Spleen (tissue), 11 donors: ENCODE results near the gene IFT80. TPM values are rescaled to one million over a fixed set of nuclear protein-coding genes. Genes with fewer than 3 reads are reported as not detected.

Experiments used
- DNase-seq: peaks from one replicate; pipeline ENCODE4 v3.0.0-alpha.2; 2020
- H3K27ac ChIP-seq, 8 donors: fragments of 200-600 bp; sonication (generic) in 7 of 8; 1 replicate in 4 of 8; 2 replicates in 4 of 8; pipeline versions ENCODE4 v1.5.0 to v1.8.0; 2016 to 2021; ENCODE audit warnings: inconsistent platforms in 4 of 8, mild to moderate bottlenecking in 4 of 8, moderate library complexity in 1 of 8
- H3K27me3 ChIP-seq, 7 donors: fragments of 200-600 bp; sonication (generic) in 6 of 7; replicated peaks in 1 of 7; 1 replicate in 4 of 7; 2 replicates in 3 of 7; pipeline versions ENCODE4 v1.5.0 to v1.8.0; 2016 to 2021; ENCODE audit warnings: inconsistent platforms in 3 of 7, mild to moderate bottlenecking in 1 of 7
- H3K36me3 ChIP-seq, 6 donors: fragments of 200-600 bp; sonication (generic) in 5 of 6; 1 replicate in 4 of 6; 2 replicates in 2 of 6; pipeline versions ENCODE4 v1.5.0 to v1.8.0; 2016 to 2021; ENCODE audit warnings: inconsistent platforms in 2 of 6
- H3K4me1 ChIP-seq, 6 donors: fragments of 200-600 bp; sonication (generic) in 5 of 6; 1 replicate in 3 of 6; 2 replicates in 3 of 6; pipeline versions ENCODE4 v1.5.0 to v1.8.0; 2016 to 2021; ENCODE audit warnings: inconsistent platforms in 3 of 6
- H3K4me3 ChIP-seq, 8 donors: fragments of 200-600 bp; sonication (generic) in 7 of 8; 1 replicate in 4 of 8; 2 replicates in 4 of 8; pipeline versions ENCODE4 v1.5.0 to v1.8.0; 2016 to 2021; ENCODE audit warnings: inconsistent platforms in 4 of 8, mild to moderate bottlenecking in 4 of 8, moderate library complexity in 2 of 8
- H3K9me3 ChIP-seq, 8 donors: fragments of 200-600 bp; sonication (generic) in 7 of 8; 1 replicate in 4 of 8; 2 replicates in 4 of 8; pipeline versions ENCODE4 v1.5.0 to v1.8.0; 2016 to 2021; ENCODE audit warnings: inconsistent platforms in 4 of 8
- CTCF ChIP-seq, 11 experiments: fragments of 200-600 bp in 7 of 11; fragments of 450-650 bp in 4 of 11; sonication (generic) in 4 of 11; IDR thresholded peaks in 8 of 11; conservative IDR thresholded peaks in 3 of 11; 1 replicate in 7 of 11; 2 replicates in 4 of 11; pipeline versions ENCODE4 v1.4.0 to v1.8.0; 2016 to 2021; ENCODE audit warnings: antibody characterized with exemption in 11 of 11, inconsistent platforms in 4 of 11, mild to moderate bottlenecking in 1 of 11
- POLR2A ChIP-seq, 3 donors: fragments of 450-650 bp; IDR thresholded peaks; one replicate each; pipeline ENCODE4 v1.5.1; 2017; ENCODE audit warnings: antibody characterized with exemption in 3 of 3, mild to moderate bottlenecking in 1 of 3
- POLR2AphosphoS5 ChIP-seq, 3 donors: sonication (generic); formaldehyde crosslinking; IDR thresholded peaks; one replicate each; pipeline ENCODE4 v1.5.1; 2017; ENCODE audit warnings: antibody characterized with exemption in 3 of 3
- WGBS, 5 donors: extraction: QIAGEN DNeasy Blood & Tissue Kit in 3 of 5; methylation state at CpG; one replicate each; pipeline versions ENCODE4 v1.1.5 to v1.1.7; 2013 to 2018; 5-methylcytosine and 5-hydroxymethylcytosine counted together
- intact Hi-C: fragments of 100-400 bp; cut with DNase I; formaldehyde crosslinking; loops from one replicate; pipeline ENCODE4 v1.15.0; 2023; ENCODE audit warnings: low total_unique reads
- polyA plus RNA-seq, 3 donors: library from polyadenylated mRNA; stranded (reverse); fragments of 200-250 nt; gene quantifications; one replicate each; pipeline ENCODE4 v1.2.1, GENCODE V29; 2013
- total RNA-seq, 7 donors: library from RNA; depleted of rRNA in 3 of 7; stranded (reverse); fragments of >200 nt in 3 of 7; fragmentation: NEBNext Ultra II Directional in 4 of 7; extraction: Animal tissue kit (Norgen Biotek cat#: 25700) in 4 of 7; gene quantifications; one replicate each; pipeline versions ENCODE4 v1.1.0 to v1.2.1, GENCODE V29; 2016 to 2021
- donor health status: healthy with polysubstance abuse.
- donor health status: DM: no; HTN: no; CAD: no; lungs with moderate emphysema.
- donor health status: DM: no; HTN: no; CAD: no.
- donor health status: Bipolar disorder and iron deficiency.
- donor health status: healthy.
- donor health status: DM: no; HTN: no; CAD: no.
- donor health status: DM: yes; HTN: yes; CAD: no.

IFT80 gene
- total and polyA plus RNA-seq, 10 donors = 15.3 to 44.0 (median 21.5) TPM

DNA sequence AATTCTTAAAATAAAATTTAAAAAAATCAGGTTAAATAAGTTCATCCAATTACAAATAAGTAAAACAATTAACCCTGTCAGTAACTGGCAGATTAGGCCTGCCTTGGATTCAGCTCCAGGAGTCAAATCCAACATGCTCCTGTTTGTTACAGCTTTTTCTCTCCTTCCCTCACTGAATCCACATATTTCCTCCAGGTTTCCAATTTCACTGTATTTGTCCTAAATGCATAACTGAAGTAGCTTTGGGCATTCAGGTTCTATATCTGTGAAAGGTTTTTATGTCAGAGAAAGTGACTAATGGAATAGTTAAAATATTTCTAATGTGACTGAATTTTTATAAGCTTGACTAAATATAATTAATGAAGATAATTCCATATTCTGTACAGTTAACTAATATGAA is 79.7 kb downstream of the IFT80 start:
- no peak for TF ChIP-seq POLR2AphosphoS5 (IDR thresholded peaks at IDR 0.05)
- TF ChIP-seq CTCF (IDR thresholded peaks at IDR 0.05 in 8 of 11, conservative IDR thresholded peaks at IDR 0.05 in 3 of 11) = no peak
- TF ChIP-seq POLR2A (IDR thresholded peaks at IDR 0.05) = no peak
- Histone ChIP-seq H3K4me3 (no peak overlapping the region), H3K9me3 (no peaks in the 10 kb centered on the region), H3K4me1 (no peaks in the 10 kb centered on the region), H3K36me3 (peaks cover 0 to 44% (median 6%) of the 10 kb centered on the region in 6 donors), H3K27ac (no peak overlapping the region), H3K27me3 (no peaks in the 10 kb centered on the region)
- intact Hi-C loops = no loop called here
- no peak for DNase-seq

DNA sequence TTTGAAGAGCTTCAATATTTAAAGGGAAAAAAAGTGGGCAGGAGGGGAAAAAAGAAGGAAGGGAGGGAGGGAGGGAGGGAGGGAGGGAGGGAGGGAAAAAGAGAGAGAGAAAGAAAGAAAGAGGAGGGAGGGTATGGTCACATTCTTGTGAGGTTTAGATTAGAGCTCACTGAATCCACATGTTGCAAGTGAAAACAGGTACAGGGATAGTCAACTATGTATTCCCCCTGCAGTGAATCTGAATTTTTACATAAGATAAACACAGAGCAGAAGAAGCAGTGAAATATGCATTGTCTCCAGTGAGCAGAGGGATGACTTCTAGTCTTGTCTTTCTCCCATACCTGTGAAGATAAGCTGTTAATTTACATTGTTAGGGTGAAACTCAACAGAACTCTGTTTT is 84.0 kb downstream of the IFT80 start:
- Histone ChIP-seq H3K4me3 (no peak overlapping the region), H3K4me1 (no peaks in the 10 kb centered on the region), H3K9me3 (no peaks in the 10 kb centered on the region), H3K27ac (no peak overlapping the region), H3K36me3 (peaks cover 0 to 51% (median 6%) of the 10 kb centered on the region in 6 donors), H3K27me3 (no peaks in the 10 kb centered on the region)
- no peak for DNase-seq
- no peak for TF ChIP-seq POLR2A (IDR thresholded peaks at IDR 0.05)
- TF ChIP-seq CTCF (IDR thresholded peaks at IDR 0.05 in 8 of 11, conservative IDR thresholded peaks at IDR 0.05 in 3 of 11) = no peak
- TF ChIP-seq POLR2AphosphoS5 (IDR thresholded peaks at IDR 0.05) = no peak
- intact Hi-C loops = no loop called here

GRCh38 chr3:160312014-160312624 is 86.9 kb downstream of the IFT80 start:
- peaks cover 0 to 44% (median 7%) of the 10 kb centered on the region in 6 donors for H3K36me3 ChIP-seq
- intact Hi-C loops = no loop called here
- H3K27me3 ChIP-seq = no peaks in the 10 kb centered on the region
- H3K4me3 ChIP-seq = no peak overlapping the region
- no peaks in the 10 kb centered on the region for H3K4me1 ChIP-seq
- no peak for DNase-seq
- TF ChIP-seq CTCF (IDR thresholded peaks at IDR 0.05 in 8 of 11, conservative IDR thresholded peaks at IDR 0.05 in 3 of 11) = no peak
- TF ChIP-seq POLR2AphosphoS5 (IDR thresholded peaks at IDR 0.05) = no peak
- TF ChIP-seq POLR2A (IDR thresholded peaks at IDR 0.05) = no peak
- no peak overlapping the region for H3K27ac ChIP-seq
- H3K9me3 ChIP-seq = peaks cover 0 to 6% (median 0%) of the 10 kb centered on the region in 8 donors
- 88 to 100% (median 98%) methylated on average over 3 to 5 of the region's 5 CpGs for WGBS, 5 donors

DNA sequence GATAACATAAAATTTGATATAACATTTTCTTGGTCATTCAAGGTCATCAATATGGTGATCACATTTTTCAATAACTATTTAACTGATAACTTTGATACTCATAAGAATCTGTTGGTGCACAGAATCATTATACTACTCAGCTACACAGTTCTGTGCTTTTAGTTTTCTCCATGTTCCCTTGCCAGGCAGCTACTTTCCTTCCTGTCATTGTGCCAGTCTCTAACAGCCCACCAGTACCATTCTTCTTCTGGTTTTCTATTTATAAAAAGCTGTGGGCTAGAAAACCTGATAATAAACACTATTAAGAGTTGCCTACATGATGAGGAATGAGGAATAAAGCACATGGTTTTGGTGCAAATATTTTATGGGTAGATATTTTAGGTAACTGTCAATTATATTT is 96.2 kb downstream of the IFT80 start:
- H3K4me1 ChIP-seq = no peaks in the 10 kb centered on the region
- DNase-seq = no peak
- intact Hi-C loops = no loop called here
- no peaks in the 10 kb centered on the region for H3K9me3 ChIP-seq
- H3K4me3 ChIP-seq = no peak overlapping the region
- peaks cover 0 to 54% (median 6%) of the 10 kb centered on the region in 6 donors for H3K36me3 ChIP-seq
- H3K27ac ChIP-seq = no peak overlapping the region
- no peaks in the 10 kb centered on the region for H3K27me3 ChIP-seq
- TF ChIP-seq POLR2AphosphoS5 (IDR thresholded peaks at IDR 0.05) = no peak
- TF ChIP-seq CTCF (IDR thresholded peaks at IDR 0.05 in 8 of 11, conservative IDR thresholded peaks at IDR 0.05 in 3 of 11) = no peak
- no peak for TF ChIP-seq POLR2A (IDR thresholded peaks at IDR 0.05)
